SK-N-SH treated with all-trans-retinoic acid at 6 μM for 48 hours (cell line): ENCODE results near the gene IL3RA.

Experiments used
- ATAC-seq: fragments of 200-7000 bp; cut with Tn5 transposase; 3 replicates; pipeline ENCODE4 v1.9.1; 2020; ENCODE audit warnings: mild to moderate bottlenecking, moderate library complexity
- ARNTL ChIP-seq: fragments of 450-650 bp; formaldehyde crosslinking; IDR thresholded peaks from 2 replicates; pipeline ENCODE4 v1.5.0; 2020; ENCODE audit warnings: low read depth, mild to moderate bottlenecking, moderate library complexity, borderline replicate concordance
- BACH2 ChIP-seq: fragments of 250-450 bp; sonication (Bioruptor Pico); IDR thresholded peaks from 2 replicates; pipeline ENCODE4 v1.9.0; 2021; ENCODE audit warnings: mild to moderate bottlenecking, borderline replicate concordance
- CREB5 ChIP-seq: fragments of 250-450 bp; sonication (Bioruptor Pico); IDR thresholded peaks from 2 replicates; pipeline ENCODE4 v1.5.1; 2020; ENCODE audit warnings: low read depth, mild to moderate bottlenecking, moderate library complexity
- CSDC2 ChIP-seq: fragments of 250-450 bp; sonication (Bioruptor Pico); IDR thresholded peaks from 2 replicates; pipeline ENCODE4 v1.5.0; 2020; ENCODE audit warnings: mild to moderate bottlenecking, moderate library complexity
- CSRNP3 ChIP-seq: fragments of 250-450 bp; sonication (Bioruptor Pico); IDR thresholded peaks from 2 replicates; pipeline ENCODE4 v1.5.1; 2021; ENCODE audit warnings: mild to moderate bottlenecking, moderate library complexity
- GLIS3 ChIP-seq: fragments of 250-450 bp; sonication (Bioruptor Pico); IDR thresholded peaks from 2 replicates; pipeline ENCODE4 v1.5.0; 2020; ENCODE audit warnings: mild to moderate bottlenecking, moderate library complexity
- ISL1 ChIP-seq: fragments of 250-450 bp; sonication (Bioruptor Pico); IDR thresholded peaks from 2 replicates; pipeline ENCODE4 v2.1.2; 2022; ENCODE audit warnings: mild to moderate bottlenecking, moderate library complexity
- OSR1 ChIP-seq: fragments of 250-450 bp; sonication (Bioruptor Pico); IDR thresholded peaks from 2 replicates; pipeline ENCODE4 v1.8.0; 2022; ENCODE audit warnings: moderate library complexity, mild to moderate bottlenecking, inconsistent platforms
- PATZ1 ChIP-seq: fragments of 250-450 bp; sonication (Bioruptor Pico); IDR thresholded peaks from 2 replicates; pipeline ENCODE4 v1.8.0; 2020; ENCODE audit warnings: mild to moderate bottlenecking, moderate library complexity, borderline replicate concordance
- POU6F1 ChIP-seq: fragments of 250-450 bp; sonication (Bioruptor Pico); IDR thresholded peaks from 2 replicates; pipeline ENCODE4 v1.8.0; 2021; ENCODE audit warnings: low read depth, mild to moderate bottlenecking, moderate library complexity, borderline replicate concordance
- PPARA ChIP-seq: fragments of 250-450 bp; sonication (Bioruptor Pico); IDR thresholded peaks from 2 replicates; pipeline ENCODE4 v1.5.0; 2020; ENCODE audit warnings: mild to moderate bottlenecking, borderline replicate concordance
- RARB ChIP-seq: fragments of 250-450 bp; sonication (Bioruptor Pico); IDR thresholded peaks from 2 replicates; pipeline ENCODE4 v1.8.0; 2021; ENCODE audit warnings: mild to moderate bottlenecking, moderate library complexity
- SNAI2 ChIP-seq: fragments of 250-450 bp; sonication (Bioruptor Pico); IDR thresholded peaks from 2 replicates; pipeline ENCODE4 v1.5.0; 2020; ENCODE audit warnings: mild to moderate bottlenecking, moderate library complexity
- TCF4 ChIP-seq: fragments of 250-450 bp; sonication (Bioruptor Pico); IDR thresholded peaks from 2 replicates; pipeline ENCODE4 v1.8.0; 2021; ENCODE audit warnings: mild to moderate bottlenecking, moderate library complexity, borderline replicate concordance
- TOX ChIP-seq: fragments of 250-450 bp; sonication (Bioruptor Pico); IDR thresholded peaks from 2 replicates; pipeline ENCODE4 v1.8.0; 2021; ENCODE audit warnings: mild to moderate bottlenecking, moderate library complexity, borderline replicate concordance
- TSHZ2 ChIP-seq: fragments of 250-450 bp; sonication (Bioruptor Pico); IDR thresholded peaks from 2 replicates; pipeline ENCODE4 v1.5.0; 2020; ENCODE audit warnings: mild to moderate bottlenecking, moderate library complexity
- ZC3H10 ChIP-seq: fragments of 250-450 bp; sonication (Bioruptor Pico); IDR thresholded peaks from 2 replicates; pipeline ENCODE4 v1.5.1; 2021; ENCODE audit warnings: mild to moderate bottlenecking, moderate library complexity
- ZFP3 ChIP-seq: fragments of 250-450 bp; sonication (Bioruptor Pico); IDR thresholded peaks from 2 replicates; pipeline ENCODE4 v1.5.0; 2020; ENCODE audit warnings: mild to moderate bottlenecking, moderate library complexity
- ZFP30 ChIP-seq: fragments of 450-650 bp; formaldehyde crosslinking; IDR thresholded peaks from 2 replicates; pipeline ENCODE4 v1.5.0; 2022; ENCODE audit warnings: mild to moderate bottlenecking, moderate library complexity
- ZNF565 ChIP-seq: fragments of 450-650 bp; formaldehyde crosslinking; conservative IDR thresholded peaks from 2 replicates; pipeline ENCODE4 v1.5.0; 2020; ENCODE audit warnings: low read depth, mild to moderate bottlenecking, moderate library complexity
- ZNF70 ChIP-seq: fragments of 450-650 bp; formaldehyde crosslinking; IDR thresholded peaks from 2 replicates; pipeline ENCODE4 v1.5.0; 2020; ENCODE audit warnings: mild to moderate bottlenecking, moderate library complexity
- ZNF8 ChIP-seq: fragments of 450-650 bp; formaldehyde crosslinking; IDR thresholded peaks from 2 replicates; pipeline ENCODE4 v1.5.0; 2020; ENCODE audit warnings: mild to moderate bottlenecking, moderate library complexity

Gene IL3RA

DNA sequence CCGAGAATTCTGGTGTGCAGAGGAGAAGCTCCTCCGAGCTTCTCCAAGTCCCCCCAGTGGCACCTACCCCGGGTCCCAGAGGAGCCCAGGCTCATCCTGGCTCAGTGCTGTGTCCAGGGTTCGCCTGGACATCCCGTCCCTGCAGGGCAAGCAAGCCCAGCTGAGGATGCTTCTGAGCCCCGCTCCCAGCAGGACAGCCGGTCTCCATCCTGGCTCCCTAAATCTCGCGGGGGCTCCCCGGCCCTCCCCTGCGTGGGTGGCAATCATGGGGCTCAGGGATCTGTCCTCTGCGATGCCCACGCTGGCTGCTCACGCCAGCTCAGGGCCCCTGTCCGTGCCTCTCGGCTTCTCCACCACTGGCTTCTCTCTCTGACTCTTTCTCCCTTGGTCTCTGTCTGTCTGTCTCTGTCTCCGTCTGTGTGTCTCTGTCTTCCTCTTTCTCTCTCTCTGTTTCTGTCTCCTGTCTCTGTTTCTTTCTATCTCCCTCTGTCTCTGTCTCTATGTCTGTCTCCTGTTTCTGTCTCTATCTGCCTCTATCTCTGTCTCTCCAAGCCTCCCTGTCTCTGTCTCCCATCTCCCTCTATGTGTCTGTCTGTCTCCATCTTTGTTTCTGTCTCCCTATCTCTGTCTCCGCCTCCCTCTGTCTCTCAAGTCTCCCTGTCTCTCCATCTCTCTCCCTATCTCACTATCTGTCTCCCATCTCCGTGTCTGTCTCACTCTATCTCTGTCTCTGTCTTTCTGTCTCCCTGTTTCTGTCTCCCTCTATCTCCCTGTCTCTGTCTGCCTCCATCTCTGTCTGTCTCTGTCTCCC, 83.2 kb downstream of the IL3RA start:
- TF ChIP-seq ZFP3 (CRISPR knock-in tag) = no peak
- TF ChIP-seq TCF4 (CRISPR knock-in tag) = no peak
- TF ChIP-seq BACH2 (CRISPR knock-in tag) = no peak
- no peak for TF ChIP-seq SNAI2 (CRISPR knock-in tag)
- no peak for TF ChIP-seq CSRNP3 (CRISPR knock-in tag)
- no peak for TF ChIP-seq ZFP30 (CRISPR knock-in tag)
- TF ChIP-seq ZC3H10 = no peak
- no peak for TF ChIP-seq ISL1 (CRISPR knock-in tag)
- TF ChIP-seq PATZ1 (CRISPR knock-in tag) = no peak
- no peak for TF ChIP-seq GLIS3 (CRISPR knock-in tag)
- TF ChIP-seq TOX (CRISPR knock-in tag) = no peak
- no peak for TF ChIP-seq CREB5
- TF ChIP-seq CSDC2 (CRISPR knock-in tag) = no peak
- TF ChIP-seq ARNTL (CRISPR knock-in tag) = no peak
- TF ChIP-seq PPARA (CRISPR knock-in tag) = no peak
- no peak for TF ChIP-seq RARB (CRISPR knock-in tag)
- no peak for TF ChIP-seq ZNF70 (CRISPR knock-in tag)

DNA sequence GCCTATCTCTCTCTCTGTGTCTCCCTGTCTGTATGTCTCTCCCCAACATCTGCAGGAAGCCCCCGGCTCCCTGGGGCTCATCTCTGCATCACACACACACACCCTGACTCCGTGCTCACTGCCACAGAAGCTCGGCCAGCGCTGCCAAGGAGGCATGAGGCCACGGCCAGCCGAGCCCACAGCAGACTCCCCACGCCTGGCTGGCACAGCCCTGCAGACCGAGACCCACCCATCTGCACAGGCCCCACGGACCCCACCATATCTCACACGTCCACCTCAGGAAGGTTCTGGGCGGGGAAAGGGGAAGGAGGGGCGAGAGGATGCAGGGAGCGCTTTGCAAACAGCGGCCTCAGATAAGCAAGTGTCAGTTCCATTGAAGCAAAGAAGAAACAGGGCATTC, 83.8 kb downstream of the IL3RA start:
- TF ChIP-seq TCF4 (CRISPR knock-in tag) = no peak
- TF ChIP-seq OSR1 = no peak
- TF ChIP-seq TSHZ2 (CRISPR knock-in tag) = no peak
- TF ChIP-seq ZNF8 = no peak
- TF ChIP-seq ISL1 (CRISPR knock-in tag) = no peak
- TF ChIP-seq CSDC2 (CRISPR knock-in tag) = no peak
- no peak for TF ChIP-seq POU6F1
- TF ChIP-seq PATZ1 (CRISPR knock-in tag) = no peak
- TF ChIP-seq ARNTL (CRISPR knock-in tag) = no peak
- TF ChIP-seq ZC3H10 = no peak
- no peak for TF ChIP-seq ZNF565 (CRISPR knock-in tag)
- no peak for TF ChIP-seq TOX (CRISPR knock-in tag)
- peak; percentile 12 for ATAC-seq

More for the DNA sequence above, 83.2 kb downstream of the IL3RA start:
- ATAC-seq = peak; percentile 11
